HL-60 (cell line): ENCODE measurements around the gene MAF.

Experiments used
- DNase-seq, 2 experiments: peaks; one replicate each; pipeline ENCODE4 v3.0.0-alpha.2; 2010 to 2020; ENCODE audit warnings: low read depth in 1 of 2, low spot score in 1 of 2
- H3K27ac ChIP-seq: fragments of 250-450 bp; sonication (Bioruptor Pico); replicated peaks from 2 replicates; pipeline ENCODE4 v1.5.1; 2020; ENCODE audit warnings: mild to moderate bottlenecking, moderate library complexity
- H3K27me3 ChIP-seq: fragments of 250-450 bp; sonication (Bioruptor Pico); 2 replicates; pipeline ENCODE4 v1.5.1; 2021; ENCODE audit warnings: mild to moderate bottlenecking, moderate library complexity; ENCODE audit not compliant: insufficient read depth, poor library complexity, severe bottlenecking
- H3K4me3 ChIP-seq: replicated peaks from 2 replicates; pipeline ENCODE4 v1.5.1; 2011; ENCODE audit warnings: mild to moderate bottlenecking, control low read depth, low read length; ENCODE audit not compliant: insufficient read depth
- GABPA ChIP-seq: IDR thresholded peaks from 2 replicates; pipeline ENCODE4 v1.6.1; 2012; ENCODE audit warnings: low read depth
- POLR2AphosphoS5 ChIP-seq: IDR thresholded peaks from 2 replicates; pipeline ENCODE4 v1.6.1; 2012; ENCODE audit warnings: low read depth
- SPI1 ChIP-seq: IDR thresholded peaks from 2 replicates; pipeline ENCODE4 v1.6.1; 2012; ENCODE audit warnings: low read depth, mild to moderate bottlenecking, borderline replicate concordance
- TF ChIP-seq, protein P1 (sequence below): IDR thresholded peaks from one replicate; pipeline ENCODE4 v1.5.1; 2011; ENCODE audit warnings: low read length, control low read depth, inconsistent platforms; ENCODE audit not compliant: insufficient read depth
- TF ChIP-seq, protein P2 (sequence below): IDR thresholded peaks from 2 replicates; pipeline ENCODE4 v1.6.1; 2012; ENCODE audit warnings: low read depth; ENCODE audit not compliant: insufficient replicate concordance

Gene MAF

DNA sequence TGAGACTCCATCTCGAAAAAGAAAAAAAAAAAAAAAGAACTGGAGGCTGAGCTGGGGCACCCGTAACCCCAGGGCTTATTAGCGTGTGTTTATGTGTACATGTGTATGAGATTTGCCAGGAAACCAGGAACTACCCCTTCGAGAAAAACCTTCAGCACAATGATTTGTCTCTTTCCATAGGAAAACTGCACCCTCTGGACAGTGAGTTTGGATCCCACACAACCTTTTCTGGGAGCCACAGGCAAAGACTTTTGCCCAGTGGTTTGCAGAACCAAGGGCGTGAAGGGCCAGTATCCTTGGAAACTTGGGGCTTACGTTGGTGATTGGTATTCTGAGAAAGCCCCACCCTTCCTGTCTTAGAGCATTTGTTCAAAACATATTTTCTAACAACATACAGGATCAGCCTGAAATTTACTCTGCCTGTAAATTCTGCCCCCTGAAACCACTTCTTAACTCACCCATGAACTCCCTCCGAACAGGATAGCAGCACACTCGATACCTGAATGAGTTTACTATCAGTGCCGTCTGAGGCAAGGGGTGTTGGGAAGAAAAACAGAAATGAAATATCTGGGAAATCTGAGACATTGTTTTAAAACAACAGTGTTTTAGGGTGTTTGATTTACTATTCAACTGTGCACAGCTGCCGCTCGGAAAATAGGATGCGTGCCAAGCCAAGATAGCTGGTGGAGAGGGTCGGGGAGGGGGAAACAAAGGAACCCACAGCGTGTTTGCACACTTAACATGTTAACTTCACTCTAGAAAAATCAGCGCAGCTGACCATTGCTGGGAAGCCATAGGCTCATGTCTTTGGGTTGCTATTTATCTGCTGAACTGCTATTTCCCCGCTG lies 40.2 kb upstream of the MAF start:
- no peak overlapping the region for H3K4me3 ChIP-seq
- TF ChIP-seq POLR2AphosphoS5 (no peak), GABPA (no peak), SPI1 (no peak)
- TF ChIP-seq, protein P1, sequence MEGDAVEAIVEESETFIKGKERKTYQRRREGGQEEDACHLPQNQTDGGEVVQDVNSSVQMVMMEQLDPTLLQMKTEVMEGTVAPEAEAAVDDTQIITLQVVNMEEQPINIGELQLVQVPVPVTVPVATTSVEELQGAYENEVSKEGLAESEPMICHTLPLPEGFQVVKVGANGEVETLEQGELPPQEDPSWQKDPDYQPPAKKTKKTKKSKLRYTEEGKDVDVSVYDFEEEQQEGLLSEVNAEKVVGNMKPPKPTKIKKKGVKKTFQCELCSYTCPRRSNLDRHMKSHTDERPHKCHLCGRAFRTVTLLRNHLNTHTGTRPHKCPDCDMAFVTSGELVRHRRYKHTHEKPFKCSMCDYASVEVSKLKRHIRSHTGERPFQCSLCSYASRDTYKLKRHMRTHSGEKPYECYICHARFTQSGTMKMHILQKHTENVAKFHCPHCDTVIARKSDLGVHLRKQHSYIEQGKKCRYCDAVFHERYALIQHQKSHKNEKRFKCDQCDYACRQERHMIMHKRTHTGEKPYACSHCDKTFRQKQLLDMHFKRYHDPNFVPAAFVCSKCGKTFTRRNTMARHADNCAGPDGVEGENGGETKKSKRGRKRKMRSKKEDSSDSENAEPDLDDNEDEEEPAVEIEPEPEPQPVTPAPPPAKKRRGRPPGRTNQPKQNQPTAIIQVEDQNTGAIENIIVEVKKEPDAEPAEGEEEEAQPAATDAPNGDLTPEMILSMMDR = no peak
- TF ChIP-seq, protein P2, sequence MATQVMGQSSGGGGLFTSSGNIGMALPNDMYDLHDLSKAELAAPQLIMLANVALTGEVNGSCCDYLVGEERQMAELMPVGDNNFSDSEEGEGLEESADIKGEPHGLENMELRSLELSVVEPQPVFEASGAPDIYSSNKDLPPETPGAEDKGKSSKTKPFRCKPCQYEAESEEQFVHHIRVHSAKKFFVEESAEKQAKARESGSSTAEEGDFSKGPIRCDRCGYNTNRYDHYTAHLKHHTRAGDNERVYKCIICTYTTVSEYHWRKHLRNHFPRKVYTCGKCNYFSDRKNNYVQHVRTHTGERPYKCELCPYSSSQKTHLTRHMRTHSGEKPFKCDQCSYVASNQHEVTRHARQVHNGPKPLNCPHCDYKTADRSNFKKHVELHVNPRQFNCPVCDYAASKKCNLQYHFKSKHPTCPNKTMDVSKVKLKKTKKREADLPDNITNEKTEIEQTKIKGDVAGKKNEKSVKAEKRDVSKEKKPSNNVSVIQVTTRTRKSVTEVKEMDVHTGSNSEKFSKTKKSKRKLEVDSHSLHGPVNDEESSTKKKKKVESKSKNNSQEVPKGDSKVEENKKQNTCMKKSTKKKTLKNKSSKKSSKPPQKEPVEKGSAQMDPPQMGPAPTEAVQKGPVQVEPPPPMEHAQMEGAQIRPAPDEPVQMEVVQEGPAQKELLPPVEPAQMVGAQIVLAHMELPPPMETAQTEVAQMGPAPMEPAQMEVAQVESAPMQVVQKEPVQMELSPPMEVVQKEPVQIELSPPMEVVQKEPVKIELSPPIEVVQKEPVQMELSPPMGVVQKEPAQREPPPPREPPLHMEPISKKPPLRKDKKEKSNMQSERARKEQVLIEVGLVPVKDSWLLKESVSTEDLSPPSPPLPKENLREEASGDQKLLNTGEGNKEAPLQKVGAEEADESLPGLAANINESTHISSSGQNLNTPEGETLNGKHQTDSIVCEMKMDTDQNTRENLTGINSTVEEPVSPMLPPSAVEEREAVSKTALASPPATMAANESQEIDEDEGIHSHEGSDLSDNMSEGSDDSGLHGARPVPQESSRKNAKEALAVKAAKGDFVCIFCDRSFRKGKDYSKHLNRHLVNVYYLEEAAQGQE = no peak
- peaks cover 2% of the 10 kb centered on the region for H3K27me3 ChIP-seq
- DNase-seq = no peak
- no peak overlapping the region for H3K27ac ChIP-seq

DNA sequence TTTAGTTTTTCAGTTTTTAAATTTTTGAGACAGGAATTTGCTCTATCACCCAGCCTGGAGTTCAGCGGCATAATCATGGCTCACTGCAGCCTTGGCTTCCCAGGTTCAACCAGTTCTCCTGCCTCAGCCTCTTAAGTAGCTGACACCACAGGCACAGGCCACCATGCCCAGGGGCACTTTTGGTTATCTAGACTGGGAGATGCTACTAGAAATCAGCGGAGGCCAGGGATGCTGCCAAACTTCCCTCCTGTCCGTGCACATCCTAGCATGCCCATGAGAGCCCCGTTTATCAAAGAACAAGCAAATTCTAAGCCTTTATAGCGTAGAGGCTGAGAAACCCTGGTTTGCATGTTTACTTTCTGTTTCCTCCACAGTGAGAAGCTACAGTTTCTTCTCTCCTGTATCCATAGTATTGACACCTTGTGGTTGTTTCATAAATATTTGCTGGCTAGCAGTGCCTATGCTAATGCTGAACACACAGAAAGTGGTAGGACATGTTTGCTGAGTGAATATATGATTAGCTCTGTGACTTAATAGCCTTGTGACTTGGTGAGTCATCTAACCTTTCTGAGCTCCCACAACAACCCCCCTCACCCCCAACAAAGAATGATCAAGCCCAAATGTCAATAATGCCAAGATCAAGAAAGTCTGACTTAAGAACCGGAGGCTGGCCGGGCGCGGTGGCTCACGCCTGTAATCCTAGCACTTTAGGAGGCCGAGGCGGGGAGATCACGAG lies 39.2 kb upstream of the MAF start:
- TF ChIP-seq POLR2AphosphoS5 = no peak
- TF ChIP-seq, protein P1 = no peak

DNA sequence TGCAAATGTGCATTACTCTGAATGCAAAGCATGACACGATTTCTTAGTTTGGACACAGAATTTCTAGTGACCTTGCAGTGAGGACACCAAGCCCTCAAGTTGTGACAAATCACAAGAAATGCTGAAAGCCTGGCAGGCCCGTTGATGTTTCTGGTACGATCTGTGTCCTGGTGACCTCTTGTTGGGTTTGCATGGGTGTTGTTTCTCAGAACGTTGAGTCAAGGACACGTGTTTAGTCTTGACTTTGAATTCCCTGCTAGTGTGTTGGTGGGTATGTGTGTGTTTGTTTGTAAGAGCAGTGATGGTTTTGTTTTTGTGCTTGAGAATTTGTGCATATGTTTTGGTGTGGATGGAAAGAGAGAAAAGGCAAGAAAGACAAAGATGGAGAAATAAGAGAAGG lies 37.8 kb upstream of the MAF start:
- Histone ChIP-seq H3K27me3 (peaks cover 2% of the 10 kb centered on the region), H3K4me3 (no peak overlapping the region), H3K27ac (no peak overlapping the region)
- DNase-seq = no peak
- TF ChIP-seq SPI1 (no peak), GABPA (no peak), POLR2AphosphoS5 (no peak)
- TF ChIP-seq, protein P1 = no peak
- TF ChIP-seq, protein P2 = no peak

More for the DNA sequence above, 39.2 kb upstream of the MAF start:
- Histone ChIP-seq H3K4me3 (no peak overlapping the region), H3K27me3 (peaks cover 2% of the 10 kb centered on the region), H3K27ac (no peak overlapping the region)
- no peak for DNase-seq
